ENCODE data around the gene GIN1. TPM values are rescaled to one million over a fixed set of nuclear protein-coding genes. Genes with fewer than 3 reads are reported as not detected.
"Not testable (repeated sequence)": the region's sequence is repeated elsewhere in the genome, so short reads cannot be mapped to it uniquely, and the experiment has no call there.

The GIN1 gene
- total RNA-seq, 1 donor from 2014 or later: 5.0 TPM

DNA sequence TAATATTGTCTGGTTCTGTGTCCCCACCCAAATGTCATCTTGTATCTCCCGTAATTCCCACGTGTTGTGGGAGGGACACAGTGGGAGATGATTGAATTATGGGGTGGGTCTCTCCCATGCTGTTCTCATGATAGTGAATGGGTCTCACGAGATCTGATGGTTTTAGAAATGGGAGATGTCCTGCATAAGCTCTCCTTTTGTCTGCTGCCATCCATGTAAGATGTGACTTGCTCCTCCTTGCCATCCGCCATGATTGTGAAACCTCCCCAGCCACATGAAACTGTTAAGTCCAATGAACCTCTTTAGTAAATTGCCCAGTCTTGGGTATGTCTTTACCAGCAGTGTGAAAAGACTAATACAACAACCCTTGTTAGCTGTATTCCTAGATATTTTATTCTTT lies 44.5 kb downstream of the GIN1 start:
- TF ChIP-seq CTCF (conservative IDR thresholded peaks at IDR 0.05; ENCODE audit: low read depth, low read length): no peak
- H3K4me3 ChIP-seq (ENCODE audit: low read depth, low read length): no peak overlapping the region
- no peak for DNase-seq (ENCODE audit: low read depth)

GRCh38 chr5:103073500-103073899 lies 46.4 kb downstream of the GIN1 start:
- not testable (repeated sequence) for H3K4me3 ChIP-seq (ENCODE audit: low read depth, low read length); DNase-seq (ENCODE audit: low read depth)

- H3K4me3 ChIP-seq (ENCODE audit: low read depth, low read length): no peak overlapping the region
- DNase-seq (ENCODE audit: low read depth): no peak
- no peak for TF ChIP-seq CTCF (conservative IDR thresholded peaks at IDR 0.05; ENCODE audit: low read depth, low read length)
Measured at GRCh38 chr5:103066326-103066725, 53.6 kb downstream of the GIN1 start.

- no peak for TF ChIP-seq CTCF (conservative IDR thresholded peaks at IDR 0.05; ENCODE audit: low read depth, low read length)
- no peak for DNase-seq (ENCODE audit: low read depth)
- no peak overlapping the region for H3K4me3 ChIP-seq (ENCODE audit: low read depth, low read length)
Measured at GRCh38 chr5:103060424-103060954, 59.4 kb downstream of the GIN1 start.

DNA sequence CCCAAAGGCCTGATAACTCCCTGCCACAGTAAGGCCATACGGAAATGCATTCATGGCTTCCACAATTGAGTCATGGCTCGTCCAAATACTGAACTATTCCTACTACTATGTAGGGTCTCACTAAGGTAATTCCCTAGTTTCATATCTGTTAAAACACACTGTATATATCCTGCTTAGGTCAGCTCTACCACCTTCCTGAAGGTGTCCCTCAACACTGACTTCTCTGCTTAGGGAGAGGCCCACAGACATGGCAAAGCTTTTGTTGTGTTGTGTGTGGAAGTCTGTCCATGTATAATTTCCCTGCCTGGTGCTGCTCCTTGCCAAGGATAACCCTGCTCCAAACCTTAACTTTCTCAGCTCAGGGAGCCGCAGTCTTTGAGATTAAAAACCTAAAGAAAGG lies 60.4 kb downstream of the GIN1 start:
- no peak overlapping the region for H3K4me3 ChIP-seq (ENCODE audit: low read depth, low read length)
- DNase-seq (ENCODE audit: low read depth): no peak
- no peak for TF ChIP-seq CTCF (conservative IDR thresholded peaks at IDR 0.05; ENCODE audit: low read depth, low read length)

- DNase-seq (ENCODE audit: low read depth): peak; percentile 16
- no peak overlapping the region for H3K4me3 ChIP-seq (ENCODE audit: low read depth, low read length)
- TF ChIP-seq CTCF (conservative IDR thresholded peaks at IDR 0.05; ENCODE audit: low read depth, low read length): no peak
Measured at GRCh38 chr5:103057208-103058130, 62.5 kb downstream of the GIN1 start.

DNA sequence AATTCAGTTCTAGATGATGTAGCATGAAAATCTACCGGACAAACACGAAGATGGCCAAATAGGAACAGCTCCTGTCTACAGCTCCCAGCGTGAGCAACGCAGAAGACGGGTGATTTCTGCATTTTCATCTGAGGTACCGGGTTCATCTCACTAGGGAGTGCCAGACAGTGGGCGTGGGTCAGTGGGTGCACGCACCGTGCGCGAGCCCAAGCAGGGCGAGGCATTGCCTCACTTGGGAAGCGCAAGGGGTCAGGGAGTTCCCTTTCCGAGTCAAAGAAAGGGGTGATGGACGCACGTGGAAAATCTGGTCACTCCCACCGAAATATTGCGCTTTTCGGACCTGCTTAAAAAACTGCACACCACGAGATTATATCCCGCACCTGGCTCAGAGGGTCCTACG lies 73.2 kb downstream of the GIN1 start:
- not testable (repeated sequence) for DNase-seq (ENCODE audit: low read depth); H3K4me3 ChIP-seq (ENCODE audit: low read depth, low read length)

Measured in epithelial cell of proximal tubule (primary cell).